Body of pancreas (tissue), 4 donors: ENCODE results near the gene BIRC2. TPM values are rescaled to one million over a fixed set of nuclear protein-coding genes. Genes with fewer than 3 reads are reported as not detected.

Experiments used
- ATAC-seq: fragments of 150-250 bp; one replicate; pipeline ENCODE4 v1.9.1; 2016
- DNase-seq, 4 donors: peaks; one replicate each; pipeline ENCODE4 v3.0.0-alpha.2; 2019
- H3K27ac ChIP-seq, 4 donors: fragments of 200-600 bp; sonication (generic); 1 replicate in 3 of 4; 2 replicates in 1 of 4; pipeline versions ENCODE4 v1.5.1 to v1.6.1; 2016 to 2019; ENCODE audit warnings: mild to moderate bottlenecking in 1 of 4, mixed read lengths in 1 of 4, moderate library complexity in 1 of 4
- H3K27me3 ChIP-seq, 2 donors: fragments of 200-600 bp; sonication (generic); one replicate each; pipeline ENCODE4 v1.6.0; 2016; ENCODE audit warnings: mild to moderate bottlenecking in 1 of 2
- H3K36me3 ChIP-seq, 2 donors: fragments of 200-600 bp; sonication (generic); replicated peaks in 1 of 2; 2 replicates each; pipeline ENCODE4 v1.5.1; 2016; ENCODE audit warnings: low read depth in 2 of 2; ENCODE audit not compliant: insufficient read depth in 1 of 2
- H3K4me1 ChIP-seq: fragments of 200-600 bp; sonication (generic); one replicate; pipeline ENCODE4 v1.6.0; 2016
- H3K4me3 ChIP-seq, 2 donors: fragments of 200-600 bp; sonication (generic); 1 replicate in 1 of 2; 2 replicates in 1 of 2; pipeline ENCODE4 v1.5.1; 2016 to 2019
- H3K9me3 ChIP-seq, 3 donors: fragments of 200-600 bp; sonication (generic); 1 replicate in 2 of 3; 2 replicates in 1 of 3; pipeline ENCODE4 v1.5.1; 2016
- CTCF ChIP-seq, 7 experiments: fragments of 450-650 bp in 4 of 7; fragments of 200-600 bp in 3 of 7; sonication (generic) in 3 of 7; IDR thresholded peaks; one replicate each; pipeline ENCODE4 v1.5.1; 2016 to 2019; ENCODE audit warnings: antibody characterized with exemption in 7 of 7
- POLR2A ChIP-seq, 3 donors: fragments of 450-650 bp; IDR thresholded peaks; one replicate each; pipeline ENCODE4 v1.6.1; 2016; ENCODE audit warnings: antibody characterized with exemption in 3 of 3, mild to moderate bottlenecking in 2 of 3
- WGBS, 2 donors: methylation state at CpG; one replicate each; pipeline ENCODE4 v1.1.5; 2017; 5-methylcytosine and 5-hydroxymethylcytosine counted together
- intact Hi-C: fragments of 100-400 bp; cut with DNase I; formaldehyde crosslinking; loops from one replicate; pipeline ENCODE4 v1.15.1; 2023
- total RNA-seq, 2 donors: library from RNA; depleted of rRNA; stranded (reverse); fragments of >200 nt; gene quantifications; one replicate each; pipeline ENCODE4 v1.1.0, GENCODE V29; 2016

The BIRC2 gene
- total RNA-seq, 2 donors from 2014 or later: 46.5 to 53.2 TPM

- DNase-seq (no peak), ATAC-seq (no peak)
- no peak overlapping the region for H3K4me3 ChIP-seq
- intact Hi-C loops: loop anchor here (10.0 kb wide), 1 partner anchor 102 kb away; no protein-coding TSS in a partner anchor
- 83 to 96% methylated on average over 2 of the region's 2 CpGs for whole genome bisulfite sequencing, 2 donors
- TF ChIP-seq CTCF (IDR thresholded peaks at IDR 0.05) (no peak), POLR2A (IDR thresholded peaks at IDR 0.05) (no peak)
- no peaks in the 10 kb centered on the region for H3K27me3 ChIP-seq
- H3K9me3 ChIP-seq: no peaks in the 10 kb centered on the region
- peaks cover 4 to 7% of the 10 kb centered on the region in 2 donors for H3K36me3 ChIP-seq
- H3K27ac ChIP-seq: no peak overlapping the region
- peaks cover 4% of the 10 kb centered on the region for H3K4me1 ChIP-seq
Measured at GRCh38 chr11:102393272-102393730, 46.3 kb downstream of the BIRC2 start.

- no peaks in the 10 kb centered on the region for H3K9me3 ChIP-seq
- peaks cover 4 to 6% of the 10 kb centered on the region in 2 donors for H3K36me3 ChIP-seq
- TF ChIP-seq CTCF (IDR thresholded peaks at IDR 0.05): no peak
- no peak for TF ChIP-seq POLR2A (IDR thresholded peaks at IDR 0.05)
- WGBS, 2 donors: 85 to 89% methylated on average over 6 of the region's 6 CpGs
- no peak overlapping the region for H3K27ac ChIP-seq
- ATAC-seq: no peak
- no peaks in the 10 kb centered on the region for H3K27me3 ChIP-seq
- DNase-seq: no peak
- H3K4me1 ChIP-seq: no peaks in the 10 kb centered on the region
- H3K4me3 ChIP-seq: no peak overlapping the region
- intact Hi-C loops: loop anchor here (10.0 kb wide), 1 partner anchor 99 kb away; no protein-coding TSS in a partner anchor
Measured at GRCh38 chr11:102395720-102396393, 48.8 kb downstream of the BIRC2 start.

GRCh38 chr11:102396708-102397563, 49.9 kb downstream of the BIRC2 start:
- intact Hi-C loops: loop anchor here (10.0 kb wide), 1 partner anchor 98 kb away; no protein-coding TSS in a partner anchor
- TF ChIP-seq CTCF (IDR thresholded peaks at IDR 0.05): no peak
- TF ChIP-seq POLR2A (IDR thresholded peaks at IDR 0.05): no peak
- peak overlapping the region in 1 of 4 donors; percentile 18 for H3K27ac ChIP-seq
- no peaks in the 10 kb centered on the region for H3K9me3 ChIP-seq
- H3K27me3 ChIP-seq: no peaks in the 10 kb centered on the region
- DNase-seq (no peak), ATAC-seq (no peak)
- no peaks in the 10 kb centered on the region for H3K4me1 ChIP-seq
- no peak overlapping the region for H3K4me3 ChIP-seq
- WGBS, 2 donors: 84 to 88% methylated on average over 4 of the region's 4 CpGs
- peaks cover 4 to 6% of the 10 kb centered on the region in 2 donors for H3K36me3 ChIP-seq

- 86 to 89% methylated on average over 2 of the region's 2 CpGs for WGBS, 2 donors
- no peaks in the 10 kb centered on the region for H3K27me3 ChIP-seq
- TF ChIP-seq POLR2A (IDR thresholded peaks at IDR 0.05) (no peak), CTCF (IDR thresholded peaks at IDR 0.05) (no peak)
- H3K27ac ChIP-seq: peak overlapping the region in 1 of 4 donors; percentile 19
- H3K4me1 ChIP-seq: no peaks in the 10 kb centered on the region
- no peak for DNase-seq
- ATAC-seq: no peak
- intact Hi-C loops: loop anchor here (10.0 kb wide), 1 partner anchor 97 kb away; no protein-coding TSS in a partner anchor
- peaks cover 4 to 6% of the 10 kb centered on the region in 2 donors for H3K36me3 ChIP-seq
- no peak overlapping the region for H3K4me3 ChIP-seq
- H3K9me3 ChIP-seq: no peaks in the 10 kb centered on the region
Measured at GRCh38 chr11:102398297-102398696, 51.3 kb downstream of the BIRC2 start.
